Activated CD4-positive, alpha-beta T cell treated with anti-CD3 and anti-CD28 coated beads, Interleukin-2, amount 50 U/mL, for 4 hours (primary cell): ENCODE measurements around the gene TMEM164.
"Not testable (repeated sequence)": the region's sequence is repeated elsewhere in the genome, so short reads cannot be mapped to it uniquely, and the experiment has no call there.

Experiments used
- DNase-seq, 2 experiments: peaks; one replicate each; pipeline ENCODE4 v3.0.0-alpha.2; 2020

Gene TMEM164

GRCh38 chrX:110138557-110138956 is 135.6 kb downstream of the TMEM164 start:
- DNase-seq = no peak

- no peak for DNase-seq
These were observed 136.3 kb downstream of the TMEM164 start for GRCh38 chrX:110139172-110139571.

- no peak for DNase-seq
These were observed 139.2 kb downstream of the TMEM164 start for GRCh38 chrX:110142096-110142495.

GRCh38 chrX:110143454-110144210 is 140.7 kb downstream of the TMEM164 start:
- DNase-seq = no peak

- DNase-seq = no peak
These were observed 142.4 kb downstream of the TMEM164 start for GRCh38 chrX:110145311-110145710.

GRCh38 chrX:110145854-110146253 is 142.9 kb downstream of the TMEM164 start:
- peak in 1 of 2 experiments; percentile 8 for DNase-seq

GRCh38 chrX:110146521-110146920 is 143.6 kb downstream of the TMEM164 start:
- DNase-seq = peak in 1 of 2 experiments; percentile 5

- DNase-seq = no peak
These were observed 150.3 kb downstream of the TMEM164 start for GRCh38 chrX:110153244-110153643.

GRCh38 chrX:110153896-110154295 is 151.0 kb downstream of the TMEM164 start:
- DNase-seq = no peak

- DNase-seq = not testable (repeated sequence)
These were observed 151.4 kb downstream of the TMEM164 start for GRCh38 chrX:110154328-110154727.

GRCh38 chrX:110155759-110156158 is 152.8 kb downstream of the TMEM164 start:
- DNase-seq = no peak

GRCh38 chrX:110156167-110156754 is 153.3 kb downstream of the TMEM164 start:
- DNase-seq = no peak

GRCh38 chrX:110157444-110157843 is 154.5 kb downstream of the TMEM164 start:
- no peak for DNase-seq

- no peak for DNase-seq
These were observed 156.3 kb downstream of the TMEM164 start for GRCh38 chrX:110159235-110159634.

- DNase-seq = no peak
These were observed 157.0 kb downstream of the TMEM164 start for GRCh38 chrX:110159865-110160264.

GRCh38 chrX:110161361-110161686 is 158.4 kb downstream of the TMEM164 start:
- no peak for DNase-seq

GRCh38 chrX:110162131-110162530 is 159.2 kb downstream of the TMEM164 start:
- no peak for DNase-seq

GRCh38 chrX:110162867-110163266 is 160.0 kb downstream of the TMEM164 start:
- no peak for DNase-seq

- DNase-seq = no peak
These were observed 160.6 kb downstream of the TMEM164 start for GRCh38 chrX:110163488-110163887.

GRCh38 chrX:110167952-110168451 is 165.1 kb downstream of the TMEM164 start:
- DNase-seq = peak; percentile 16 to 41

- no peak for DNase-seq
These were observed 165.7 kb downstream of the TMEM164 start for GRCh38 chrX:110168585-110168984.

- no peak for DNase-seq
These were observed 167.1 kb downstream of the TMEM164 start for GRCh38 chrX:110170029-110170428.

- no peak for DNase-seq
These were observed 168.5 kb downstream of the TMEM164 start for GRCh38 chrX:110171442-110171841.

- no peak for DNase-seq
These were observed 169.3 kb downstream of the TMEM164 start for GRCh38 chrX:110172215-110172614.
